T-helper 1 cell treated with Interleukin-12 subunit alpha and Interleukin-12 subunit beta and Interleukin-4 antibody, amounts not matched to agents 30 μg/mL and 1 μg/mL, for 36 hours (primary cell): ENCODE data around the gene RFTN2.
"Not testable (repeated sequence)": the region's sequence is repeated elsewhere in the genome, so short reads cannot be mapped to it uniquely, and the experiment has no call there.

ENCODE experiments used
- H3K27ac Mint-ChIP-seq: one replicate; pipeline ENCODE4 v1.8.0; 2021; ENCODE audit warnings: mild to moderate bottlenecking, mixed read lengths
- H3K27me3 Mint-ChIP-seq: one replicate; pipeline ENCODE4 v1.8.0; 2021; ENCODE audit warnings: low read depth, mixed read lengths
- H3K36me3 Mint-ChIP-seq: one replicate; pipeline ENCODE4 v1.8.0; 2021; ENCODE audit warnings: low read depth, mixed read lengths
- H3K4me1 Mint-ChIP-seq: one replicate; pipeline ENCODE4 v1.8.0; 2021; ENCODE audit warnings: low read depth, mixed read lengths
- H3K4me3 Mint-ChIP-seq: one replicate; pipeline ENCODE4 v1.8.0; 2021; ENCODE audit warnings: mild to moderate bottlenecking, moderate library complexity, mixed read lengths
- H3K9me3 Mint-ChIP-seq: one replicate; pipeline ENCODE4 v1.8.0; 2021; ENCODE audit warnings: mixed read lengths

The RFTN2 gene

GRCh38 chr2:197601726-197602125 lies 73.7 kb downstream of the RFTN2 start:
- Mint-ChIP-seq H3K27me3 (peaks cover 16% of the 10 kb centered on the region), H3K4me3 (no peak overlapping the region)

GRCh38 chr2:197600306-197600705 lies 75.1 kb downstream of the RFTN2 start:
- H3K27me3 Mint-ChIP-seq: peaks cover 17% of the 10 kb centered on the region
- H3K27ac Mint-ChIP-seq: no peak overlapping the region
- H3K4me1 Mint-ChIP-seq: no peaks in the 10 kb centered on the region
- no peaks in the 10 kb centered on the region for H3K36me3 Mint-ChIP-seq
- no peak overlapping the region for H3K4me3 Mint-ChIP-seq
- no peaks in the 10 kb centered on the region for H3K9me3 Mint-ChIP-seq

More at GRCh38 chr2:197601726-197602125, 73.7 kb downstream of the RFTN2 start:
- no peaks in the 10 kb centered on the region for H3K4me1 Mint-ChIP-seq
- no peaks in the 10 kb centered on the region for H3K36me3 Mint-ChIP-seq
- H3K9me3 Mint-ChIP-seq: no peaks in the 10 kb centered on the region
- no peak overlapping the region for H3K27ac Mint-ChIP-seq

- Mint-ChIP-seq H3K4me3 (no peak overlapping the region), H3K4me1 (no peaks in the 10 kb centered on the region), H3K27ac (no peak overlapping the region), H3K36me3 (no peaks in the 10 kb centered on the region), H3K9me3 (no peaks in the 10 kb centered on the region), H3K27me3 (peaks cover 25% of the 10 kb centered on the region)
Measured at GRCh38 chr2:197599285-197599965, 76.0 kb downstream of the RFTN2 start.

- Mint-ChIP-seq H3K27ac (no peak overlapping the region), H3K27me3 (peaks cover 25% of the 10 kb centered on the region), H3K4me3 (no peak overlapping the region), H3K4me1 (no peaks in the 10 kb centered on the region), H3K36me3 (no peaks in the 10 kb centered on the region), H3K9me3 (no peaks in the 10 kb centered on the region)
Measured at GRCh38 chr2:197598450-197598849, 76.9 kb downstream of the RFTN2 start.

- peaks cover 25% of the 10 kb centered on the region for H3K27me3 Mint-ChIP-seq
- H3K4me3 Mint-ChIP-seq: no peak overlapping the region
- no peaks in the 10 kb centered on the region for H3K36me3 Mint-ChIP-seq
- H3K4me1 Mint-ChIP-seq: no peaks in the 10 kb centered on the region
- no peak overlapping the region for H3K27ac Mint-ChIP-seq
- no peaks in the 10 kb centered on the region for H3K9me3 Mint-ChIP-seq
Measured at GRCh38 chr2:197597166-197597565, 78.2 kb downstream of the RFTN2 start.

- Mint-ChIP-seq H3K27ac (no peak overlapping the region), H3K9me3 (no peaks in the 10 kb centered on the region), H3K36me3 (no peaks in the 10 kb centered on the region), H3K4me3 (no peak overlapping the region), H3K4me1 (no peaks in the 10 kb centered on the region), H3K27me3 (peaks cover 25% of the 10 kb centered on the region)
Measured at GRCh38 chr2:197596766-197597165, 78.6 kb downstream of the RFTN2 start.

GRCh38 chr2:197591339-197592072 lies 83.9 kb downstream of the RFTN2 start:
- no peaks in the 10 kb centered on the region for H3K36me3 Mint-ChIP-seq
- H3K27me3 Mint-ChIP-seq: peaks cover 9% of the 10 kb centered on the region
- no peaks in the 10 kb centered on the region for H3K4me1 Mint-ChIP-seq
- no peak overlapping the region for H3K4me3 Mint-ChIP-seq
- H3K9me3 Mint-ChIP-seq: no peaks in the 10 kb centered on the region
- no peak overlapping the region for H3K27ac Mint-ChIP-seq

- not testable (repeated sequence) for H3K27me3 Mint-ChIP-seq, H3K27ac Mint-ChIP-seq, H3K36me3 Mint-ChIP-seq, H3K4me3 Mint-ChIP-seq, H3K4me1 Mint-ChIP-seq, H3K9me3 Mint-ChIP-seq
Measured at GRCh38 chr2:197587255-197587654, 88.1 kb downstream of the RFTN2 start.

GRCh38 chr2:197580166-197580565 lies 95.2 kb downstream of the RFTN2 start:
- not testable (repeated sequence) for H3K27ac Mint-ChIP-seq, H3K36me3 Mint-ChIP-seq, H3K4me3 Mint-ChIP-seq, H3K27me3 Mint-ChIP-seq, H3K4me1 Mint-ChIP-seq, H3K9me3 Mint-ChIP-seq

- not testable (repeated sequence) for H3K27me3 Mint-ChIP-seq, H3K36me3 Mint-ChIP-seq, H3K4me3 Mint-ChIP-seq, H3K27ac Mint-ChIP-seq, H3K4me1 Mint-ChIP-seq
- H3K9me3 Mint-ChIP-seq: peaks cover 13% of the 10 kb centered on the region
Measured at GRCh38 chr2:197578294-197578693, 97.1 kb downstream of the RFTN2 start.

- H3K36me3 Mint-ChIP-seq: peaks cover 12% of the 10 kb centered on the region
- no peak overlapping the region for H3K4me3 Mint-ChIP-seq
- peaks cover 19% of the 10 kb centered on the region for H3K9me3 Mint-ChIP-seq
- H3K4me1 Mint-ChIP-seq: no peaks in the 10 kb centered on the region
- H3K27ac Mint-ChIP-seq: no peak overlapping the region
- H3K27me3 Mint-ChIP-seq: no peaks in the 10 kb centered on the region
Measured at GRCh38 chr2:197577446-197577845, 97.9 kb downstream of the RFTN2 start.

- H3K4me1 Mint-ChIP-seq: no peaks in the 10 kb centered on the region
- no peaks in the 10 kb centered on the region for H3K27me3 Mint-ChIP-seq
- peaks cover 19% of the 10 kb centered on the region for H3K9me3 Mint-ChIP-seq
- H3K4me3 Mint-ChIP-seq: no peak overlapping the region
- H3K36me3 Mint-ChIP-seq: peaks cover 19% of the 10 kb centered on the region
- H3K27ac Mint-ChIP-seq: no peak overlapping the region
Measured at GRCh38 chr2:197576631-197577030, 98.8 kb downstream of the RFTN2 start.

GRCh38 chr2:197575987-197576386 lies 99.4 kb downstream of the RFTN2 start:
- Mint-ChIP-seq H3K36me3 (peaks cover 21% of the 10 kb centered on the region), H3K4me3 (no peak overlapping the region), H3K27me3 (no peaks in the 10 kb centered on the region), H3K9me3 (peaks cover 19% of the 10 kb centered on the region), H3K4me1 (no peaks in the 10 kb centered on the region), H3K27ac (no peak overlapping the region)

- H3K4me1 Mint-ChIP-seq: no peaks in the 10 kb centered on the region
Measured at GRCh38 chr2:197573608-197574007, 101.8 kb downstream of the RFTN2 start.

GRCh38 chr2:197571627-197572271 lies 103.6 kb downstream of the RFTN2 start:
- H3K4me3 Mint-ChIP-seq: no peak overlapping the region
- no peak overlapping the region for H3K27ac Mint-ChIP-seq
- peaks cover 19% of the 10 kb centered on the region for H3K9me3 Mint-ChIP-seq
- no peaks in the 10 kb centered on the region for H3K27me3 Mint-ChIP-seq
- peaks cover 28% of the 10 kb centered on the region for H3K36me3 Mint-ChIP-seq
- H3K4me1 Mint-ChIP-seq: no peaks in the 10 kb centered on the region

More at GRCh38 chr2:197573608-197574007, 101.8 kb downstream of the RFTN2 start:
- no peak overlapping the region for H3K27ac Mint-ChIP-seq
- peaks cover 19% of the 10 kb centered on the region for H3K9me3 Mint-ChIP-seq
- H3K27me3 Mint-ChIP-seq: no peaks in the 10 kb centered on the region
- peaks cover 22% of the 10 kb centered on the region for H3K36me3 Mint-ChIP-seq
- H3K4me3 Mint-ChIP-seq: no peak overlapping the region
